Fibroblast of lung (primary cell): ENCODE data around the gene INSC. TPM values are rescaled to one million over a fixed set of nuclear protein-coding genes. Genes with fewer than 3 reads are reported as not detected.

Source experiments
- DNase-seq, 2 donors: peaks; one replicate each; pipeline versions ENCODE4 v3.0.0 to v3.0.0-alpha.2; 2010; ENCODE audit warnings: low read depth in 2 of 2
- H2AFZ ChIP-seq: 2 replicates; pipeline ENCODE4 v1.5.1; 2012; ENCODE audit warnings: low read length, control low read depth, inconsistent platforms
- H3K27ac ChIP-seq: 2 replicates; pipeline ENCODE4 v1.5.1; 2011; ENCODE audit warnings: low read length, control low read depth; ENCODE audit not compliant: insufficient read depth
- H3K27me3 ChIP-seq: 2 replicates; pipeline ENCODE4 v1.5.1; 2011; ENCODE audit warnings: mild to moderate bottlenecking, low read length; ENCODE audit not compliant: control insufficient read depth, insufficient read depth
- H3K36me3 ChIP-seq: 2 replicates; pipeline ENCODE4 v1.5.1; 2011; ENCODE audit warnings: low read length; ENCODE audit not compliant: control insufficient read depth, insufficient read depth
- H3K4me1 ChIP-seq: 2 replicates; pipeline ENCODE4 v1.5.1; 2011; ENCODE audit warnings: low read length; ENCODE audit not compliant: control insufficient read depth, insufficient read depth; ENCODE audit errors: extremely low read depth
- H3K4me2 ChIP-seq: 2 replicates; pipeline ENCODE4 v1.5.1; 2011; ENCODE audit warnings: low read length, control low read depth; ENCODE audit not compliant: insufficient read depth; ENCODE audit errors: extremely low read depth
- H3K4me3 ChIP-seq, 4 experiments: fragments of 200-600 bp in 1 of 4; sonication (generic) in 1 of 4; replicated peaks in 1 of 4; 2 replicates each; pipeline ENCODE4 v1.5.1; 2011 to 2016; ENCODE audit warnings: low read length in 4 of 4, low read depth in 3 of 4, mild to moderate bottlenecking in 3 of 4, control low read depth in 2 of 4, inconsistent platforms in 1 of 4, mixed read lengths in 1 of 4; ENCODE audit not compliant: insufficient read depth in 1 of 4; ENCODE audit errors: control extremely low read depth in 1 of 4
- H3K79me2 ChIP-seq: 2 replicates; pipeline ENCODE4 v1.5.1; 2012; ENCODE audit warnings: mild to moderate bottlenecking, low read length, inconsistent platforms; ENCODE audit not compliant: control insufficient read depth, insufficient read depth
- H3K9ac ChIP-seq: 2 replicates; pipeline ENCODE4 v1.5.1; 2011; ENCODE audit warnings: mild to moderate bottlenecking, low read length, control low read depth; ENCODE audit not compliant: insufficient read depth
- H3K9me3 ChIP-seq: 2 replicates; pipeline ENCODE4 v1.5.1; 2012; ENCODE audit warnings: low read depth, low read length; ENCODE audit not compliant: control insufficient read depth, insufficient read depth
- H4K20me1 ChIP-seq: 2 replicates; pipeline ENCODE4 v1.5.1; 2011; ENCODE audit warnings: low read length; ENCODE audit not compliant: control insufficient read depth, insufficient read depth; ENCODE audit errors: extremely low read depth
- CTCF ChIP-seq, 2 donors: IDR thresholded peaks in 1 of 2; conservative IDR thresholded peaks in 1 of 2; 1 replicate in 1 of 2; 2 replicates in 1 of 2; pipeline ENCODE4 v1.5.1; 2011 to 2012; ENCODE audit warnings: low read length in 2 of 2, control low read depth in 1 of 2, inconsistent platforms in 1 of 2, low read depth in 1 of 2, mild to moderate bottlenecking in 1 of 2
- EZH2 ChIP-seq: IDR thresholded peaks from 2 replicates; pipeline ENCODE4 v1.5.1; 2012; ENCODE audit warnings: low read length, control low read depth, mild to moderate bottlenecking; ENCODE audit errors: missing control alignments
- polyA plus RNA-seq, 2 donors: library from polyadenylated mRNA; depleted of rRNA in 1 of 2; stranded (reverse) in 1 of 2; unstranded in 1 of 2; fragments of >200 nt; gene quantifications; 2 replicates each; pipeline ENCODE4 v1.2.1, GENCODE V29; 2011 to 2012; ENCODE audit warnings: missing spikeins in 1 of 2
- total RNA-seq: library from RNA; depleted of rRNA; stranded (reverse); fragments of >200 nt; gene quantifications from 2 replicates; pipeline ENCODE4 v1.2.1, GENCODE V29; 2014

The INSC gene
- total and polyA plus RNA-seq, 2 donors (not counting 1 experiment from before 2014, with no cell fraction given): 0.90 to 8.3 TPM

GRCh38 chr11:15139096-15139770 lies 24.5 kb downstream of the INSC start:
- TF ChIP-seq CTCF (conservative IDR thresholded peaks at IDR 0.05 in 1 of 2, IDR thresholded peaks at IDR 0.05 in 1 of 2; ENCODE audit: low read depth in 1 of 2, low read length in 2 of 2) (no peak), EZH2 (no peak)
- DNase-seq: no peak
- no peak overlapping the region for H3K9ac ChIP-seq
- H3K9me3 ChIP-seq: no peaks in the 10 kb centered on the region
- H3K4me3 ChIP-seq: no peak overlapping the region
- no peaks in the 10 kb centered on the region for H4K20me1 ChIP-seq
- no peaks in the 10 kb centered on the region for H3K36me3 ChIP-seq
- no peak overlapping the region for H3K4me2 ChIP-seq
- H2AFZ ChIP-seq: no peak overlapping the region
- no peak overlapping the region for H3K27ac ChIP-seq
- no peaks in the 10 kb centered on the region for H3K4me1 ChIP-seq
- H3K79me2 ChIP-seq: no peaks in the 10 kb centered on the region
- H3K27me3 ChIP-seq: no peaks in the 10 kb centered on the region

GRCh38 chr11:15139958-15140659 lies 25.4 kb downstream of the INSC start:
- no peak overlapping the region for H2AFZ ChIP-seq
- no peaks in the 10 kb centered on the region for H3K4me1 ChIP-seq
- H3K4me2 ChIP-seq: no peak overlapping the region
- H3K36me3 ChIP-seq: no peaks in the 10 kb centered on the region
- no peak overlapping the region for H3K27ac ChIP-seq
- no peak overlapping the region for H3K4me3 ChIP-seq
- H4K20me1 ChIP-seq: no peaks in the 10 kb centered on the region
- TF ChIP-seq EZH2: no peak
- TF ChIP-seq CTCF (conservative IDR thresholded peaks at IDR 0.05 in 1 of 2, IDR thresholded peaks at IDR 0.05 in 1 of 2; ENCODE audit: low read depth in 1 of 2, low read length in 2 of 2): no peak
- H3K27me3 ChIP-seq: no peaks in the 10 kb centered on the region
- no peaks in the 10 kb centered on the region for H3K79me2 ChIP-seq
- H3K9ac ChIP-seq: no peak overlapping the region
- no peak for DNase-seq
- H3K9me3 ChIP-seq: no peaks in the 10 kb centered on the region

- no peak overlapping the region for H3K9ac ChIP-seq
- H3K9me3 ChIP-seq: no peaks in the 10 kb centered on the region
- no peak overlapping the region for H2AFZ ChIP-seq
- no peaks in the 10 kb centered on the region for H3K79me2 ChIP-seq
- H4K20me1 ChIP-seq: no peaks in the 10 kb centered on the region
- no peaks in the 10 kb centered on the region for H3K4me1 ChIP-seq
- TF ChIP-seq CTCF (conservative IDR thresholded peaks at IDR 0.05 in 1 of 2, IDR thresholded peaks at IDR 0.05 in 1 of 2; ENCODE audit: low read depth in 1 of 2, low read length in 2 of 2) (no peak), EZH2 (no peak)
- no peaks in the 10 kb centered on the region for H3K36me3 ChIP-seq
- H3K4me3 ChIP-seq: no peak overlapping the region
- no peak overlapping the region for H3K4me2 ChIP-seq
- H3K27me3 ChIP-seq: no peaks in the 10 kb centered on the region
- H3K27ac ChIP-seq: no peak overlapping the region
- DNase-seq: no peak
Observed at GRCh38 chr11:15141381-15141780, 26.7 kb downstream of the INSC start.
